Esophagus muscularis mucosa (tissue), 3 donors: ENCODE measurements around the gene BMP8A.

ENCODE experiments used
- CTCF ChIP-seq, 3 experiments: fragments of 200-600 bp in 2 of 3; fragments of 450-650 bp in 1 of 3; sonication (generic) in 2 of 3; IDR thresholded peaks; one replicate each; pipeline ENCODE4 v1.5.1; 2017 to 2019; ENCODE audit warnings: antibody characterized with exemption in 3 of 3, mild to moderate bottlenecking in 2 of 3, moderate library complexity in 1 of 3
- POLR2A ChIP-seq: fragments of 450-650 bp; IDR thresholded peaks from one replicate; pipeline ENCODE4 v1.6.1; 2017; ENCODE audit warnings: antibody characterized with exemption, moderate library complexity, mild to moderate bottlenecking, low read depth

DNA sequence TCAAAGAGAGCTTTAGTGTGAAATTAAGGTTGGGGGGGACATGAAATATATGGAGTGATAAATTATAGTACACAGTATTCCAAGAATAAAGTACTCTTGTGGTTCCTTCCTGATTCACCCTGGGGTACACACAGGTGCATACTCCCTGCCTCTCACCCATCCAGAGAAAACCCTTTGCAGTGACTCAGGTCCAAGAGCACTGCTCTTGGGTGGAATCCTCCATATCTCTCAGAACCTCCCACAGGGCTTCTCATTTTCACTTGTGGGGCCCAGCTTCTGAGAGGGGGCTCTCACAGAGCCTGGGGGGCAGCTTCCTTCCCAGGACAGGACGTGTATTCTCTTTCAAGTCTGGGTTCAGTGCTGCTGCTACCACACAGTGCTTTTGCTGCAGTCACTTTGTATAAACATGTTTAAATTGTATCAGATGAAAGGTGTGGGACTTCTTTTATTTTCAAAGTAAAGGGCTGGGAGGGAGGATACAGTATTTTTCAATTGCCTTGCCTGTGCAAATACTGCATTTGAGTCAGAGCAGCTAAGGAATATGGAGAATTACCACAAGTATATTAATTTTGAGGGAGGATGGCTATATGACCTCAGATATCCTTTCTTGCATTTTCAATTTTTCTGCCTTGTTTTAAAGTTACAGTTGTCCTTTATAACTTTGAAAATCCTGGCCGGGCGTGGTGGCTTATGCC lies 24.9 kb upstream of the BMP8A start:
- TF ChIP-seq CTCF (IDR thresholded peaks at IDR 0.05): no peak
- no peak for TF ChIP-seq POLR2A
